H9 (cell line): Measurements from ENCODE around the gene OR13C9. TPM values are rescaled to one million over a fixed set of nuclear protein-coding genes. Genes with fewer than 3 reads are reported as not detected.

Experiments used
- DNase-seq: peaks from one replicate; pipeline ENCODE4 v3.0.0-alpha.2; 2017
- H2AFZ ChIP-seq: one replicate; pipeline ENCODE4 v1.6.1; 2013; ENCODE audit warnings: mild to moderate bottlenecking, low read length, control low read depth, moderate library complexity
- H2AK5ac ChIP-seq: 2 replicates; pipeline ENCODE4 v1.6.1; 2013; ENCODE audit warnings: low read length, control low read depth, mixed read lengths; ENCODE audit not compliant: insufficient read length
- H2BK120ac ChIP-seq: one replicate; pipeline ENCODE4 v1.6.1; 2013; ENCODE audit warnings: low read depth, mild to moderate bottlenecking, low read length, control low read depth, inconsistent platforms; ENCODE audit not compliant: poor library complexity, severe bottlenecking
- H2BK12ac ChIP-seq: 2 replicates; pipeline ENCODE4 v1.6.1; 2013; ENCODE audit warnings: low read length, control low read depth, mixed read lengths, low read depth; ENCODE audit not compliant: insufficient read length
- H2BK15ac ChIP-seq: 2 replicates; pipeline ENCODE4 v1.6.1; 2013; ENCODE audit warnings: low read depth, low read length, control low read depth
- H2BK20ac ChIP-seq: one replicate; pipeline ENCODE4 v1.6.1; 2013; ENCODE audit warnings: low read depth, mild to moderate bottlenecking, low read length, control low read depth, inconsistent platforms; ENCODE audit not compliant: poor library complexity, severe bottlenecking
- H2BK5ac ChIP-seq: 2 replicates; pipeline ENCODE4 v1.6.1; 2013; ENCODE audit warnings: low read length, control low read depth, mixed read lengths; ENCODE audit not compliant: insufficient read length
- H3K14ac ChIP-seq: 2 replicates; pipeline ENCODE4 v1.6.1; 2013; ENCODE audit warnings: low read length, control low read depth; ENCODE audit not compliant: insufficient read depth
- H3K18ac ChIP-seq: 2 replicates; pipeline ENCODE4 v1.6.1; 2013; ENCODE audit warnings: low read depth, mild to moderate bottlenecking, mixed read lengths, low read length, control low read depth; ENCODE audit not compliant: insufficient read length
- H3K23ac ChIP-seq: 2 replicates; pipeline ENCODE4 v1.6.1; 2013; ENCODE audit warnings: low read length, control low read depth, mixed read lengths, low read depth; ENCODE audit not compliant: insufficient read length
- H3K23me2 ChIP-seq: 2 replicates; pipeline ENCODE4 v1.6.1; 2013; ENCODE audit warnings: low read depth, mild to moderate bottlenecking, mixed read lengths, low read length, control low read depth; ENCODE audit not compliant: insufficient read length, poor library complexity, severe bottlenecking
- H3K27ac ChIP-seq: 2 replicates; pipeline ENCODE4 v1.5.1; 2013; ENCODE audit warnings: low read length, control low read depth, mixed read lengths, low read depth; ENCODE audit not compliant: insufficient read length
- H3K27me3 ChIP-seq: 2 replicates; pipeline ENCODE4 v1.6.1; 2013; ENCODE audit warnings: low read length, control low read depth, inconsistent platforms; ENCODE audit not compliant: insufficient read depth
- H3K4ac ChIP-seq: 2 replicates; pipeline ENCODE4 v1.6.1; 2013; ENCODE audit warnings: low read depth, mild to moderate bottlenecking, control low read depth, inconsistent platforms, low read length, moderate library complexity
- H3K4me1 ChIP-seq: 2 replicates; pipeline ENCODE4 v1.6.1; 2013; ENCODE audit warnings: low read length, control low read depth, inconsistent platforms; ENCODE audit not compliant: insufficient read depth
- H3K4me2 ChIP-seq: 2 replicates; pipeline ENCODE4 v1.6.1; 2013; ENCODE audit warnings: low read length, control low read depth, mixed read lengths; ENCODE audit not compliant: insufficient read length, insufficient read depth
- H3K56ac ChIP-seq: 2 replicates; pipeline ENCODE4 v1.6.1; 2013; ENCODE audit warnings: low read depth, mild to moderate bottlenecking, mixed read lengths, low read length, control low read depth; ENCODE audit not compliant: insufficient read length
- H3K79me1 ChIP-seq: 2 replicates; pipeline ENCODE4 v1.6.1; 2013; ENCODE audit warnings: low read depth, mild to moderate bottlenecking, moderate library complexity, low read length, control low read depth, inconsistent platforms; ENCODE audit not compliant: insufficient read depth, poor library complexity, severe bottlenecking
- H3K79me2 ChIP-seq: 2 replicates; pipeline ENCODE4 v1.6.1; 2013; ENCODE audit warnings: low read length, control low read depth, inconsistent platforms; ENCODE audit not compliant: insufficient read depth
- H3K9ac ChIP-seq: 2 replicates; pipeline ENCODE4 v1.6.1; 2013; ENCODE audit warnings: low read length, control low read depth, mixed read lengths; ENCODE audit not compliant: insufficient read length; ENCODE audit errors: extremely low read depth
- H3K9me3 ChIP-seq: one replicate; pipeline ENCODE4 v1.6.1; 2013; ENCODE audit warnings: low read depth, low read length, inconsistent platforms; ENCODE audit not compliant: control insufficient read depth
- H3T11ph ChIP-seq: one replicate; pipeline ENCODE4 v1.6.1; 2013; ENCODE audit warnings: mild to moderate bottlenecking, low read length, control low read depth, inconsistent platforms
- H4K20me1 ChIP-seq: one replicate; pipeline ENCODE4 v1.6.1; 2013; ENCODE audit not compliant: control insufficient read depth, insufficient read length, insufficient read depth
- H4K5ac ChIP-seq: 2 replicates; pipeline ENCODE4 v1.6.1; 2013; ENCODE audit warnings: low read depth, mild to moderate bottlenecking, mixed read lengths, low read length, control low read depth; ENCODE audit not compliant: insufficient read length
- H4K8ac ChIP-seq: replicated peaks from 2 replicates; pipeline ENCODE4 v1.6.1; 2013; ENCODE audit warnings: low read length, control low read depth, mixed read lengths, low read depth; ENCODE audit not compliant: insufficient read length
- H4K91ac ChIP-seq: 2 replicates; pipeline ENCODE4 v1.6.1; 2013; ENCODE audit warnings: low read depth, mild to moderate bottlenecking, moderate library complexity, mixed read lengths, low read length, control low read depth; ENCODE audit not compliant: insufficient read length
- H3K27ac Mint-ChIP-seq, 3 experiments: 2 replicates in 2 of 3; 3 replicates in 1 of 3; pipeline ENCODE4 v1.8.0; 2020 to 2021; ENCODE audit warnings: mixed read lengths in 3 of 3, mild to moderate bottlenecking in 1 of 3, moderate library complexity in 1 of 3
- H3K27me3 Mint-ChIP-seq: 2 replicates; pipeline ENCODE4 v1.8.0; 2021; ENCODE audit warnings: low read depth, mild to moderate bottlenecking, moderate library complexity, mixed read lengths
- H3K36me3 Mint-ChIP-seq, 3 experiments: 2 replicates in 2 of 3; 3 replicates in 1 of 3; pipeline ENCODE4 v1.8.0; 2020 to 2021; ENCODE audit warnings: low read depth in 3 of 3, mixed read lengths in 3 of 3; ENCODE audit not compliant: insufficient read depth in 1 of 3
- H3K4me1 Mint-ChIP-seq, 2 experiments: 2 replicates each; pipeline ENCODE4 v1.8.0; 2020; ENCODE audit warnings: mixed read lengths in 2 of 2
- H3K4me3 Mint-ChIP-seq, 2 experiments: 2 replicates in 1 of 2; 3 replicates in 1 of 2; pipeline ENCODE4 v1.8.0; 2020 to 2021; ENCODE audit warnings: mild to moderate bottlenecking in 2 of 2, mixed read lengths in 2 of 2, moderate library complexity in 1 of 2
- H3K9me3 Mint-ChIP-seq, 2 experiments: 2 replicates in 1 of 2; 3 replicates in 1 of 2; pipeline ENCODE4 v1.8.0; 2020; ENCODE audit warnings: mild to moderate bottlenecking in 2 of 2, mixed read lengths in 2 of 2, moderate library complexity in 1 of 2
- WGBS: extraction: QIAGEN DNeasy Blood & Tissue Kit; methylation state at CpG from one replicate; pipeline ENCODE4 v1.1.7; 2013; ENCODE audit warnings: missing lambda C conversion rate, low lambda C conversion rate, mixed read lengths; ENCODE audit not compliant: insufficient read length; ENCODE audit errors: extremely low coverage; 5-methylcytosine and 5-hydroxymethylcytosine counted together
- total RNA-seq: library from RNA; stranded (reverse); gene quantifications from 2 replicates; pipeline ENCODE4 v1.2.1, GENCODE V29; 2021
- TF ChIP-seq, protein P1 (sequence below): fragments of 200-600 bp; sonication (generic); conservative IDR thresholded peaks from 3 replicates; pipeline ENCODE4 v1.8.0; 2021; ENCODE audit warnings: antibody characterized with exemption, mild to moderate bottlenecking

The OR13C9 gene
- total RNA-seq, 1 experiment from 2014 or later: not detected

DNA sequence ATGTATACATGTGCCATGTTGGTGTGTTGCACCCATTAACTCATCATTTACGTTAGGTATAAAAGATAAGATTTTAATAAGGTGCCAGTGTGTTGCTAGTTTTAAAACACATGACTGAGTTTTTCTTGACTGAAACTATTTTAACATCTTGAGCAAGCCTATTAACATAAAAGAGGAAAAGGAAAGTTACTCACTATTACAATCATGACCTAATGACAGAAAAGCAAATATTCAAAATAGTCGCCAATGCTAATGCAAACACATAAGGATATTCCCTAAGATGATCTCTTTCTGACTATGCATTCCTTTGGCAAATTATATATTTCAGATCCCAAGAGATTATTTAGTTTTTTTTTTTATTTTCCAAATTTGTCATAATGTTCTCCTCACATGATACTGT lies 6.8 kb downstream of the OR13C9 start:
- Histone ChIP-seq H4K20me1 (no peaks in the 10 kb centered on the region), H2AFZ (no peak overlapping the region), H4K8ac (no peak overlapping the region), H3K23ac (no peak overlapping the region), H3T11ph (no peak overlapping the region), H3K4me1 (no peaks in the 10 kb centered on the region), H2AK5ac (no peak overlapping the region), H2BK20ac (no peak overlapping the region), H3K14ac (no peak overlapping the region), H3K9ac (no peak overlapping the region), H2BK15ac (no peak overlapping the region), H3K79me2 (no peaks in the 10 kb centered on the region), H3K23me2 (no peaks in the 10 kb centered on the region), H3K4ac (no peak overlapping the region), H4K5ac (no peak overlapping the region), H3K27me3 (no peaks in the 10 kb centered on the region), H2BK120ac (no peak overlapping the region), H3K18ac (no peak overlapping the region), H3K56ac (no peak overlapping the region), H4K91ac (no peak overlapping the region), H3K79me1 (no peaks in the 10 kb centered on the region), H3K9me3 (no peaks in the 10 kb centered on the region), H2BK12ac (no peak overlapping the region), H2BK5ac (no peak overlapping the region), H3K4me2 (no peak overlapping the region), H3K27ac (no peak overlapping the region)
- DNase-seq: no peak
- H3K27ac Mint-ChIP-seq: no peak overlapping the region
- H3K4me3 Mint-ChIP-seq: no peak overlapping the region
- H3K27me3 Mint-ChIP-seq: peaks cover 1% of the 10 kb centered on the region; the same call in 1 of the 2 replicates
- WGBS: no CpG with 5 or more reads among the region's 2 CpGs
- no peaks in the 10 kb centered on the region for H3K9me3 Mint-ChIP-seq
- H3K4me1 Mint-ChIP-seq: no peaks in the 10 kb centered on the region
- no peaks in the 10 kb centered on the region for H3K36me3 Mint-ChIP-seq
- TF ChIP-seq, protein P1, sequence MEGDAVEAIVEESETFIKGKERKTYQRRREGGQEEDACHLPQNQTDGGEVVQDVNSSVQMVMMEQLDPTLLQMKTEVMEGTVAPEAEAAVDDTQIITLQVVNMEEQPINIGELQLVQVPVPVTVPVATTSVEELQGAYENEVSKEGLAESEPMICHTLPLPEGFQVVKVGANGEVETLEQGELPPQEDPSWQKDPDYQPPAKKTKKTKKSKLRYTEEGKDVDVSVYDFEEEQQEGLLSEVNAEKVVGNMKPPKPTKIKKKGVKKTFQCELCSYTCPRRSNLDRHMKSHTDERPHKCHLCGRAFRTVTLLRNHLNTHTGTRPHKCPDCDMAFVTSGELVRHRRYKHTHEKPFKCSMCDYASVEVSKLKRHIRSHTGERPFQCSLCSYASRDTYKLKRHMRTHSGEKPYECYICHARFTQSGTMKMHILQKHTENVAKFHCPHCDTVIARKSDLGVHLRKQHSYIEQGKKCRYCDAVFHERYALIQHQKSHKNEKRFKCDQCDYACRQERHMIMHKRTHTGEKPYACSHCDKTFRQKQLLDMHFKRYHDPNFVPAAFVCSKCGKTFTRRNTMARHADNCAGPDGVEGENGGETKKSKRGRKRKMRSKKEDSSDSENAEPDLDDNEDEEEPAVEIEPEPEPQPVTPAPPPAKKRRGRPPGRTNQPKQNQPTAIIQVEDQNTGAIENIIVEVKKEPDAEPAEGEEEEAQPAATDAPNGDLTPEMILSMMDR: no peak
